Upper lobe of left lung (tissue), 4 donors: ENCODE data around the gene GALNT13.

ENCODE experiments used
- POLR2A ChIP-seq, 4 donors: fragments of 450-650 bp; IDR thresholded peaks; one replicate each; pipeline ENCODE4 v1.5.1; 2016 to 2017; ENCODE audit warnings: antibody characterized with exemption in 4 of 4, mild to moderate bottlenecking in 2 of 4
- TF ChIP-seq, protein P1 (sequence below), 6 experiments: fragments of 450-650 bp in 4 of 6; fragments of 200-600 bp in 2 of 6; sonication (generic) in 2 of 6; IDR thresholded peaks; one replicate each; pipeline ENCODE4 v1.5.1; 2016 to 2019; ENCODE audit warnings: antibody characterized with exemption in 6 of 6

- TF ChIP-seq, protein P1, sequence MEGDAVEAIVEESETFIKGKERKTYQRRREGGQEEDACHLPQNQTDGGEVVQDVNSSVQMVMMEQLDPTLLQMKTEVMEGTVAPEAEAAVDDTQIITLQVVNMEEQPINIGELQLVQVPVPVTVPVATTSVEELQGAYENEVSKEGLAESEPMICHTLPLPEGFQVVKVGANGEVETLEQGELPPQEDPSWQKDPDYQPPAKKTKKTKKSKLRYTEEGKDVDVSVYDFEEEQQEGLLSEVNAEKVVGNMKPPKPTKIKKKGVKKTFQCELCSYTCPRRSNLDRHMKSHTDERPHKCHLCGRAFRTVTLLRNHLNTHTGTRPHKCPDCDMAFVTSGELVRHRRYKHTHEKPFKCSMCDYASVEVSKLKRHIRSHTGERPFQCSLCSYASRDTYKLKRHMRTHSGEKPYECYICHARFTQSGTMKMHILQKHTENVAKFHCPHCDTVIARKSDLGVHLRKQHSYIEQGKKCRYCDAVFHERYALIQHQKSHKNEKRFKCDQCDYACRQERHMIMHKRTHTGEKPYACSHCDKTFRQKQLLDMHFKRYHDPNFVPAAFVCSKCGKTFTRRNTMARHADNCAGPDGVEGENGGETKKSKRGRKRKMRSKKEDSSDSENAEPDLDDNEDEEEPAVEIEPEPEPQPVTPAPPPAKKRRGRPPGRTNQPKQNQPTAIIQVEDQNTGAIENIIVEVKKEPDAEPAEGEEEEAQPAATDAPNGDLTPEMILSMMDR (IDR thresholded peaks at IDR 0.05), result no peak
- no peak for TF ChIP-seq POLR2A (IDR thresholded peaks at IDR 0.05)
Measured at GRCh38 chr2:154324601-154325000, 452.9 kb downstream of the GALNT13 start.
